ENCODE data around the gene BOD1.

The BOD1 gene

DNA sequence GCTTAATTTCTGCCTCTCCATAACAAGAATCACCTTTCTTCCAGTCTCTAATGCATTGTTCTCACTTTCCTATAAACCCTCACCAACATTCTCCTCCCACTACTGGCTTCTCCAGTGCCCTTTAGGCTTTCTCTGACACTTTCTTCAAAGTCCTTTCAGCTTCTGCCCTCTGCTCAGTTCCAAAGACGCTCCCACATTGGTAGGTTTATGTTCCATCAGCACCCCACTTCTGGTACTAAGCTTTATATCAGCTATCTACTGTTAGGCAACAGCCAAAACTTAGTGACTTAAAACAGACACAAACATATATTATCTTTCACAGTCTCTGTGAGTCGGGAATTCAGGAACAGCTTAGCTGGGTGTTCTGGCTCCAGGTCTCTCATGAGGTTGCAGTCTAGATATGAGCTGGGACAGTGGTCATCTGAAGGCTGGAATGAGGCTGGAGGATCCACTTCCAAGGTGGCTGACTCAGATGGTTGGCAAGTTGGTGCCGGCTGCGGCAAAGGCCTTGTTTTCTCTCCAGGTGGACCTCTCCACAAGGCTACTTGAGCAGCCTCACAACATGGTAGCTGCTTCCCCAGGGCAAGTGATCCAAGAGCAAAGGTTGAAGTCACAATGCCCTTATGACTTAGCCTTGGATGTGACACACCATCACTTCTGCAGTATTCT, 37.4 kb downstream of the BOD1 start:
- TF ChIP-seq CTCF (IDR thresholded peaks at IDR 0.05; ENCODE audit: borderline replicate concordance, insufficient read depth, low read depth, low read length), result no peak
- H3K4me3 ChIP-seq (ENCODE audit: low read depth, low read length), result no peak overlapping the region

- TF ChIP-seq CTCF (IDR thresholded peaks at IDR 0.05; ENCODE audit: borderline replicate concordance, insufficient read depth, low read depth, low read length), result no peak
- H3K4me3 ChIP-seq (ENCODE audit: low read depth, low read length), result no peak overlapping the region
These were observed 38.6 kb downstream of the BOD1 start for GRCh38 chr5:173577817-173578216.

- H3K4me3 ChIP-seq (ENCODE audit: low read depth, low read length), result no peak overlapping the region
- no peak for TF ChIP-seq CTCF (IDR thresholded peaks at IDR 0.05; ENCODE audit: borderline replicate concordance, insufficient read depth, low read depth, low read length)
These were observed 39.3 kb downstream of the BOD1 start for GRCh38 chr5:173577166-173577565.

DNA sequence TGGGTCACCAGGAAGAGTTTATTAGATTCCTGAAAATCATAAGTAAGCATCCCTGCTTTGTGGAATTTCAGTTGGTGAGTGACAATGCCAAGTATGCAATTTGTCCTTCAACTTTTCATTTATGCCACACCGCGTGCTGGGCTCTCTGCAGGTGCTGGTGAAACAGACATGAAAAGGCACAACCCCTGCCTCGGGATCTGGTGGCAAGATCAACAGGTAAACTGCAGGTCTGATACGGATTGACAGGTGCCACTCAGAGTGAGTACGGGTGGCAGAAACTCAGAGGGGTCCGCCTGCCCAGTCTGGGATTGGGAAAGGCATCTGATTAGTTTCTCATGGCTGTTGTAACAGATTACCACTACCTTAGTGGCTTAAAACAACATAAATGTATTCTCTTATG, 40.5 kb downstream of the BOD1 start:
- no peak for TF ChIP-seq CTCF (IDR thresholded peaks at IDR 0.05; ENCODE audit: borderline replicate concordance, insufficient read depth, low read depth, low read length)
- no peak overlapping the region for H3K4me3 ChIP-seq (ENCODE audit: low read depth, low read length)

GRCh38 chr5:173574983-173575382, 41.5 kb downstream of the BOD1 start:
- no peak overlapping the region for H3K4me3 ChIP-seq (ENCODE audit: low read depth, low read length)
- no peak for TF ChIP-seq CTCF (IDR thresholded peaks at IDR 0.05; ENCODE audit: borderline replicate concordance, insufficient read depth, low read depth, low read length)

DNA sequence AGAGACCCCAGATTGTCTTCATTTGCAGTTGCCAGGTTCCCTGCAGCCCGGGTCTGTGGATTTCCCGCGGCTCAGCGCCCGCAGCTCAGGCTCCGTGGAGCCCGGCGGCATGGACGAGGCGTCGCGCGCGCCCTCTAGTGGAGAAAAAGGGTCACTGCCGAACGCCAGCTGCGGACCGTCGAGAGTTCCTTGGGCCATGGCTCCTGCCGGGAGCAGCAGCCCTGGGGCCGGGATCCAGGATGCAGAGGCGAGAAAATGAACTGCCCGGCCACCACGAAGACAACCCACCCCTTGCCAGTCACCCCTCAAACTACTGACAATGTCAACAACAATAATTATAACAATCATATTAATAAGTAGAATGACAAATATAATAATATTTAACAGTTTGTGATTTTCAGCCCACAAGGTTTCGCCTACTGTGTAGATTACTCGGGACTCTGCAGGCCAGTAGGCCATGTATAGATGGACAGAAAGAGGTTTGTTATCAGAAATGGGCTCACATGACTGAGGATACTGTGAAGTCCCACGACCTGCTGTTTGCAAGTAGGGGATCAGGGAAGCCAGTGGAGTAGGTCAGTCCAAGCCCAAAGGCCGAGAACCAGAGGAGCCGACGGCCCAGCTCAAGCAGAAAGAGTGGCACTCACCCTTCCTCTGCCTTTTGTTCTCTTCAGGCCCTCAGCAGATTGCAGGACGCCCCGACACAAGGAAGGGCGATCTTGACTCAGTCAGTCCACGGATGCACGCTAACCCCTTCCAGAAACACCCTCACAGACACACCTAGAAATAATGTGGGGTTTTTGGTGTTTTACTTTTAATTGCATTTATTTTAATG, 43.1 kb downstream of the BOD1 start:
- peak; percentile 92 for TF ChIP-seq CTCF (IDR thresholded peaks at IDR 0.05; ENCODE audit: borderline replicate concordance, insufficient read depth, low read depth, low read length)
- no peak overlapping the region for H3K4me3 ChIP-seq (ENCODE audit: low read depth, low read length)
